BJ (cell line): Measurements from ENCODE around the gene LYL1. TPM values are rescaled to one million over a fixed set of nuclear protein-coding genes. Genes with fewer than 3 reads are reported as not detected.

Experiments used
- CTCF ChIA-PET: fragments of 350-600 bp; formaldehyde crosslinking; extraction: SDS; loops from one replicate; lab custom pipeline; 2021; ENCODE audit warnings: antibody characterized with exemption, inconsistent platforms; lab: Yijun Ruan, JAX
- POLR2A ChIA-PET: fragments of 300-600 bp; sonication (Branson Sonifier 250); formaldehyde crosslinking; extraction: SDS; loops from one replicate; lab custom pipeline; 2021; ENCODE audit warnings: antibody characterized with exemption; lab: Charles Lee
- DNase-seq: peaks from one replicate; pipeline ENCODE4 v3.0.0-alpha.2; 2011; ENCODE audit warnings: low read depth
- H3K27me3 ChIP-seq: 2 replicates; pipeline ENCODE4 v1.6.0; 2011; ENCODE audit warnings: low read length; ENCODE audit not compliant: control insufficient read depth, insufficient read depth
- H3K36me3 ChIP-seq: 2 replicates; pipeline ENCODE4 v1.5.1; 2011; ENCODE audit warnings: low read length; ENCODE audit not compliant: control insufficient read depth, insufficient read depth
- H3K4me3 ChIP-seq: 2 replicates; pipeline ENCODE4 v1.5.1; 2011; ENCODE audit warnings: low read depth, mild to moderate bottlenecking, control low read depth, low read length
- polyA plus RNA-seq: library from polyadenylated mRNA; depleted of rRNA; stranded (reverse); fragments of >200 nt; gene quantifications from 2 replicates; pipeline ENCODE4 v1.2.3, GENCODE V29; 2011
- TF ChIP-seq, protein P1 (sequence below): IDR thresholded peaks from 2 replicates; pipeline ENCODE4 v1.5.1; 2011; ENCODE audit warnings: low read depth, mild to moderate bottlenecking, control low read depth, inconsistent platforms, low read length, moderate library complexity; ENCODE audit not compliant: insufficient read depth

The LYL1 gene
- polyA plus RNA-seq, 1 experiment, result 0.29 TPM

DNA sequence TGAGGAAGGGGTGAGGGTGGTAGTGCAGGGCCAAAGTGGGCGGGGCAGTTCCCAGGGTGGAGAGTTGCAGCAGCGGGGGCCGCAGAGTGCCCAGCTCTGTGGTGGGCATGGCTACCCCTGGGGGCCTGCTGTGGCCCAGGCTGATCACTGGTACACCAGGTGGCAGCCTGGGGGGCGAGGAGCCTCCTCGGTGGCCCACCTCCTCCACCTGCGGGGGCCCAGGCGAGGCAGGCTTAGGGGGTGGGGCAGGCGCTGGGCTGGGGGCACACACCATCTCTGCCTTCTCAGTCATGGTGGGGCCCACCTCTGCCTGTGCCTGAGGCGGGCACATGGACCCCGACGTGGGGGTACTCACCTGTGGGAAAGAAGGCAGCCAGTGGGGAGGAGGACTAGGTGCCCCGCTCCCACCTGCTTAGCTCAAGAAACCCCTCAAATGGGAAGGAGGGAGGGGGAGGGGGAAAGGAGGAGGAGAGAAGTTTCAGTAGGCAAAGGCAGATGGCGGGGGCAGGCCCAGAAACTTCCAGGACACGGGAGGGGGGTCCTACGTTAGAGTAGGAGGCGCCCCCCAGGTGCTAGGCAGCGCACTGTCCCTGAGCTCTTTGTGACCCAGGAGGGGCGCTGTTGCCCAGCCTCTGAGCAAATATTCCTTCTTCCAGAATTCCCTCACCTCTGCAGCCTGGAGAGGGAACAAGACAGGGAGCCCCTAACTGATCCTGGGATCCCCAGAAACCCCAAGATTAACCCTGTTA is 1.6 kb downstream of the LYL1 start:
- H3K27me3 ChIP-seq, result no peaks in the 10 kb centered on the region
- TF ChIP-seq, protein P1, sequence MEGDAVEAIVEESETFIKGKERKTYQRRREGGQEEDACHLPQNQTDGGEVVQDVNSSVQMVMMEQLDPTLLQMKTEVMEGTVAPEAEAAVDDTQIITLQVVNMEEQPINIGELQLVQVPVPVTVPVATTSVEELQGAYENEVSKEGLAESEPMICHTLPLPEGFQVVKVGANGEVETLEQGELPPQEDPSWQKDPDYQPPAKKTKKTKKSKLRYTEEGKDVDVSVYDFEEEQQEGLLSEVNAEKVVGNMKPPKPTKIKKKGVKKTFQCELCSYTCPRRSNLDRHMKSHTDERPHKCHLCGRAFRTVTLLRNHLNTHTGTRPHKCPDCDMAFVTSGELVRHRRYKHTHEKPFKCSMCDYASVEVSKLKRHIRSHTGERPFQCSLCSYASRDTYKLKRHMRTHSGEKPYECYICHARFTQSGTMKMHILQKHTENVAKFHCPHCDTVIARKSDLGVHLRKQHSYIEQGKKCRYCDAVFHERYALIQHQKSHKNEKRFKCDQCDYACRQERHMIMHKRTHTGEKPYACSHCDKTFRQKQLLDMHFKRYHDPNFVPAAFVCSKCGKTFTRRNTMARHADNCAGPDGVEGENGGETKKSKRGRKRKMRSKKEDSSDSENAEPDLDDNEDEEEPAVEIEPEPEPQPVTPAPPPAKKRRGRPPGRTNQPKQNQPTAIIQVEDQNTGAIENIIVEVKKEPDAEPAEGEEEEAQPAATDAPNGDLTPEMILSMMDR, result peak; percentile 33
- POLR2A ChIA-PET, result no interaction called here
- CTCF ChIA-PET, result interaction anchor here (1.0 to 3.5 kb wide), 7 partner anchors 8 to 163 kb away, joined by 3 to 15 read pairs (median 4); no protein-coding TSS in a partner anchor
- DNase-seq, result no peak
- H3K4me3 ChIP-seq, result no peak overlapping the region
- H3K36me3 ChIP-seq, result peaks cover 3% of the 10 kb centered on the region

DNA sequence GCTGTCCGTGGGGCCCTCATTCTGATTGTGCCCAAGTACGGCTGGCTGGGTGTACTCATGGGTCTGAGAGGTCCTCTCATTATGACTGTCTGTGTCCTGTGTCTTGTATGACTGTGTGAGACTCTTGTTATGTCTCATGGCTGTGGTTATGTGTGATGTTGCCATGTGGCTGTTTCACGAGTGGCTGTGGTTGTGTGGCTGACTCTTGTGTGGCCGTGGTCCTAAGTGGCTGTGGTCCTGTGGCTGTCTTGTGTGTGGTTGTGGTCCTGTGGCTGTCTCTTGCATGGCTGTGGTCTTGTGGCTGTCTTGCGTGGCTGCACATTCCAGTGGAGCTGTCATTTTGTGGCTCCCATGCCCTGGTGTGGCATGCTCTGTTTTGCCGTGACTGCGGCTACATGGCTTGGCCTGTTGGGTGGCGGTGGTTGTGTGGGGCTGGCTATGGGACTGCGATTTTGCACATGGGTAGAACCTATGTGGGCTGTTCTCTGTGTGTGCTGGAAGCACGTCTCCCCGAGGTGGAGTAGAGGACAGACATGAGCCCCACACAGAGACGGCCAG is 2.5 kb downstream of the LYL1 start:
- ChIA-PET POLR2A (no interaction called here), CTCF (interaction anchor here (0.6 to 3.5 kb wide), 7 partner anchors 38 to 164 kb away, joined by 3 to 15 read pairs (median 3); no protein-coding TSS in a partner anchor)
- TF ChIP-seq, protein P1, result no peak
- H3K36me3 ChIP-seq, result peaks cover 6% of the 10 kb centered on the region
- no peak overlapping the region for H3K4me3 ChIP-seq
- no peaks in the 10 kb centered on the region for H3K27me3 ChIP-seq
- DNase-seq, result no peak

DNA sequence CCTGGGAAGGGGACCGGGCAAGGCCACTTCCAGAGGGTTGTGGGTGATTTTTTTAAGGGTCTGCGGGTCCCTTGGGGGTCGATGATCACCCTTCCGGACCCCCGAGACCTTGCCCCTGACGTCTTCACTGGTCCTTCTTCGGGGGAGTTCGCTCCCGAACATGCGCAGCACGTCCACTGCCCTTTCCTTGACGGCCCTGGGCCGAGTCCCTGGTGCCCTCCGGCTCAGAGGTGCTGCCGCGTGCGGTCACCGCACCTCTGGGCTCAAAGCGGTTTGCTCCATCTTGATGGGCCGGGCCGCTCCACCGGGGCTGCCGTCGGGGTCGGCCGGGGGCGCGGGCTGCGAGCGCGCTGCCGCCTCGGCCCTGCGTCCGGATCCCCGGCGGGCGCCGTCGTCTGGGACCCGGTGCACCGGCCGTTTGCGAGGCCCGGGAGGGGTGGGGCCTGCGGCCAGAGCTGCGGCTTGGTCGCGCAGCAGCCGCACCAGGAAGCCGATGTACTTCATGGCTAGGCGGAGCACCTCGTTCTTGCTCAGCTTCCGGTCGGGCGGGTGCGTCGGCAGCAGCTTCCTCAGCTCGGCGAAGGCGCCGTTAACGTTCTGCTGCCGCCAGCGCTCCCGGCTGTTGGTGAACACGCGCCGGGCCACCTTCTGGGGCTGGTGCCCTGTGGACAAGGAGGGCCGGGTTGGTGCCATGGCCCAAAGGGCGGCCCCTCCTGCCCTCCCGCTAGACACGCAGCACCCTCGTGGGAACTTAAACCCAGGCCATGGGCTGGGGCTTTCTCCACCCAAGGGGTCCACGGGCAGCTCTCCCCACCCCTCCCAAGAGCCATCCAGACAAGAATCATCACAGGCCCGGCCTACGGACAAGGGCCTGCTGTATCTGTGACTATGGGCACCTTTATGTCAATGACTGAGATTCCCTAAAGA is 3.3 kb downstream of the LYL1 start:
- peaks cover 8% of the 10 kb centered on the region for H3K36me3 ChIP-seq
- ChIA-PET POLR2A (no interaction called here), CTCF (interaction anchor here (0.6 to 3.5 kb wide), 7 partner anchors 37 to 163 kb away, joined by 3 to 15 read pairs (median 3); no protein-coding TSS in a partner anchor)
- H3K27me3 ChIP-seq, result no peaks in the 10 kb centered on the region
- H3K4me3 ChIP-seq, result no peak overlapping the region
- TF ChIP-seq, protein P1, result no peak
- DNase-seq, result no peak

DNA sequence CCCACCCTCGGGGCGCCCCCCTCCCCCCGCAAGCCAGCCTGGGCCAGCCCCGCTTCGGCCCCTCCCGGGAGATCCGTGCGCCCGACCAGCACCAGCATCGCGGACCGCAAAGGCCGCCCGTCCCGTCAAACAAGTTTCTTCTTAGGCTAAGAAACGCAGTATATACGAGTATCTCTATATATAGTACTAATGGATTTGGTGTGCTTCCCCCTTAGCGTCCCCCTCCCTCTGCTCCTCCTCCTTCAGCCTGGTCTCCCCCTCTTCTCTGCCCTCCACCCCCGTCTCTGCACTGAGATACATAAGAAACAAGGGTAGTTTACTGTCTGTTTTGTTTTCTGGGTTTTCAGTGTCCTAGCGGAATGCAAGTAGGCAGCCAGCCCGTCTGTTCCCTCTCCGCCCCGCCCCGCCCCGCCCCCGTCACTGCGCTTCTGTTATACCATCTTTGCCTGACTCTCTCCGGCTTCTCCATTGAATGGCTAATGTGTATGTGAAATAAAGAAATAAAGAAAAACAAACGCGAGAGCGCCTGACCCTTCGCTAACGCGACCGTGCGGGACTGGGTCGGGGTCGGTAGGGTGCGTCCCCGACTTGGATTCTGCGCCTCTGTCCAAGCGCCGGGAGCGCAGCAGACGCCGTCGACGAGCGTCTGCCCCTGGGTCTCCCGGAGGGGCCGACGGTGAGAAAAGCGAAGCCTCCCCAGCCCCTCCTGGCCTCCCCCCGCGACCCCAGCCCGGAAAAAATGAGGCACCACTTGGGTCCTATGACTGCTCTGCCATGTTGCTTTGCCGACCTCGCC is 4.2 kb downstream of the LYL1 start:
- H3K36me3 ChIP-seq, result peaks cover 9% of the 10 kb centered on the region
- CTCF ChIA-PET, result no interaction called here
- TF ChIP-seq, protein P1, result no peak
- DNase-seq, result no peak
- H3K4me3 ChIP-seq, result peak overlapping the region; percentile 14; the same call in 1 of the 2 replicates
- H3K27me3 ChIP-seq, result no peaks in the 10 kb centered on the region
- POLR2A ChIA-PET, result no interaction called here
